GM12878 (cell line): ENCODE results near the gene SLC1A1. TPM values are rescaled to one million over a fixed set of nuclear protein-coding genes. Genes with fewer than 3 reads are reported as not detected.
A peak's percentile ranks its signal among the peaks of the same experiment; 100 is the strongest.

Experiments
- ATAC-seq: fragments of 200-7000 bp; cut with Tn5 transposase; 3 replicates; pipeline ENCODE4 v1.9.1; 2020; ENCODE audit warnings: mild to moderate bottlenecking, moderate library complexity
- BruUV-seq: library from RNA; stranded (reverse); fragments of 400-500 nt; replicated peaks from 2 replicates; lab custom pipeline; 2021; lab: Mats Ljungman, UMichigan
- CTCF ChIA-PET: fragments of 300-600 bp; sonication (Branson Sonifier 250); formaldehyde crosslinking; extraction: SDS; loops from one replicate; lab custom pipeline; 2021; ENCODE audit warnings: inconsistent platforms; lab: Yijun Ruan, JAX
- POLR2A ChIA-PET: fragments of 350-600 bp; formaldehyde crosslinking; extraction: SDS; loops from one replicate; lab custom pipeline; 2021; ENCODE audit warnings: inconsistent platforms; lab: Charles Lee
- RAD21 ChIA-PET: fragments of 300-600 bp; sonication (Branson Sonifier 250); formaldehyde crosslinking; loops from one replicate; lab custom pipeline; 2023; ENCODE audit warnings: antibody characterized with exemption; ENCODE audit not compliant: unreplicated experiment; lab: Charles Lee
- SMC1A ChIA-PET: fragments of 300-600 bp; sonication (Branson Sonifier 250); formaldehyde crosslinking; loops from one replicate; lab custom pipeline; 2023; ENCODE audit not compliant: unreplicated experiment, uncharacterized antibody; lab: Charles Lee
- DNase-seq: peaks from one replicate; pipeline ENCODE4 v3.0.0-alpha.2; 2011; ENCODE audit warnings: low read depth, low spot score
- FAIRE-seq: peaks from 3 replicates; lab custom pipeline; 2011; peaks lifted over from hg19 to GRCh38; lab: Jason Lieb, UNC
- H2AFZ ChIP-seq: 2 replicates; pipeline ENCODE4 v1.6.0; 2011; ENCODE audit warnings: low read depth, low read length, control low read depth; ENCODE audit not compliant: control insufficient read depth
- H3K27ac ChIP-seq: 2 replicates; pipeline ENCODE4 v1.5.1; 2011; ENCODE audit warnings: control low read depth; ENCODE audit not compliant: control insufficient read depth, insufficient read depth
- H3K27me3 ChIP-seq, 2 experiments: replicated peaks in 1 of 2; 2 replicates each; pipeline versions ENCODE4 v1.6.0 to v1.6.1; 2011; ENCODE audit warnings: low read length in 1 of 2; ENCODE audit not compliant: control insufficient read depth in 2 of 2, insufficient read depth in 2 of 2
- H3K36me3 ChIP-seq, 2 experiments: 2 replicates each; pipeline ENCODE4 v1.5.1; 2011; ENCODE audit warnings: low read length in 1 of 2; ENCODE audit not compliant: control insufficient read depth in 2 of 2, insufficient read depth in 2 of 2
- H3K4me1 ChIP-seq: 2 replicates; pipeline ENCODE4 v1.6.1; 2011; ENCODE audit warnings: mild to moderate bottlenecking, low read length, moderate library complexity, mixed read lengths; ENCODE audit not compliant: control insufficient read depth, insufficient read depth
- H3K4me2 ChIP-seq: 2 replicates; pipeline ENCODE4 v1.6.0; 2011; ENCODE audit warnings: control low read depth; ENCODE audit not compliant: control insufficient read depth, insufficient read depth
- H3K4me3 ChIP-seq: fragments of 200-600 bp; sonication (generic); 2 replicates; pipeline ENCODE4 v1.5.1; 2016
- H3K79me2 ChIP-seq: 2 replicates; pipeline ENCODE4 v1.6.0; 2011; ENCODE audit warnings: low read length; ENCODE audit not compliant: control insufficient read depth, insufficient read depth
- H3K9ac ChIP-seq: 2 replicates; pipeline ENCODE4 v1.8.0; 2011; ENCODE audit warnings: low read length, control low read depth, mixed read lengths; ENCODE audit not compliant: control insufficient read depth, insufficient read depth
- H3K9me3 ChIP-seq: replicated peaks from 3 replicates; pipeline ENCODE4 v1.5.1; 2011; ENCODE audit warnings: mild to moderate bottlenecking, low read length; ENCODE audit not compliant: control insufficient read depth, insufficient read depth
- H4K20me1 ChIP-seq: 2 replicates; pipeline ENCODE4 v1.6.0; 2011; ENCODE audit not compliant: control insufficient read depth, insufficient read depth
- BCL11A ChIP-seq: IDR thresholded peaks from 2 replicates; pipeline ENCODE4 v1.6.1; 2011; ENCODE audit warnings: low read depth, low read length
- E2F4 ChIP-seq: IDR thresholded peaks from 2 replicates; pipeline ENCODE4 v1.6.1; 2012; ENCODE audit warnings: low read depth, low read length, improper control_type of control experiment
- MYC ChIP-seq: IDR thresholded peaks from 2 replicates; pipeline ENCODE4 v1.6.1; 2011; ENCODE audit warnings: mild to moderate bottlenecking, low read length, moderate library complexity, inconsistent platforms; ENCODE audit not compliant: insufficient read depth, insufficient replicate concordance, insufficient read length, severe bottlenecking
- NFXL1 ChIP-seq: fragments of 450-650 bp; IDR thresholded peaks from 2 replicates; pipeline ENCODE4 v1.6.1; 2017; ENCODE audit warnings: antibody characterized with exemption, mild to moderate bottlenecking, borderline replicate concordance
- RFX5 ChIP-seq: IDR thresholded peaks from 2 replicates; pipeline ENCODE4 v1.6.1; 2011; ENCODE audit warnings: low read depth, low read length, improper control_type of control experiment
- SRF ChIP-seq, 2 experiments: IDR thresholded peaks; 2 replicates each; pipeline ENCODE4 v1.6.1; 2011; ENCODE audit warnings: low read depth in 2 of 2, low read length in 2 of 2, mild to moderate bottlenecking in 1 of 2, moderate library complexity in 1 of 2
- YBX1 ChIP-seq: fragments of 450-650 bp; IDR thresholded peaks from 2 replicates; pipeline ENCODE4 v1.6.1; 2016; ENCODE audit warnings: antibody characterized with exemption
- WGBS: methylation state at CpG from one replicate; pipeline ENCODE4 v1.1.6; 2016; ENCODE audit warnings: low lambda C conversion rate; ENCODE audit not compliant: insufficient replicate concordance, insufficient coverage; ENCODE audit errors: missing lambda C conversion rate; 5-methylcytosine and 5-hydroxymethylcytosine counted together
- in situ Hi-C: fragments of 300-500 bp; cut with MboI; formaldehyde crosslinking; loops from 9 replicates; pipeline ENCODE4 v1.14.3; 2018; ENCODE audit warnings: mixed read lengths
- intact Hi-C: fragments of 100-400 bp; cut with micrococcal nuclease; formaldehyde crosslinking; loops from one replicate; pipeline ENCODE4 v1.14.2; 2022; ENCODE audit not compliant: unreplicated experiment
- polyA plus RNA-seq, 11 experiments: library from polyadenylated mRNA; depleted of rRNA in 4 of 11; unstranded in 6 of 11; stranded (reverse) in 5 of 11; fragments of >200 nt; fragmentation: Nextera tagmentation in 4 of 11; fragmentation: Illumina TruSeq in 1 of 11; extraction: Ambion mirVana in 4 of 11; extraction: Trizol in 1 of 11; gene quantifications; 1 replicate in 1 of 11; 2 replicates in 10 of 11; pipeline versions ENCODE4 v1.2.1 to v1.2.3, GENCODE V29; 2011 to 2016; ENCODE audit warnings: inconsistent platforms in 2 of 11, missing spikeins in 2 of 11, low read depth in 1 of 11
- total RNA-seq, 4 experiments: library from RNA; depleted of rRNA in 3 of 4; stranded (reverse); fragments of >200 nt in 3 of 4; fragmentation: Illumina TruSeq in 1 of 4; extraction: Trizol in 1 of 4; gene quantifications; 2 replicates each; pipeline versions ENCODE4 v1.2.1 to v1.2.3, GENCODE V29; 2013 to 2021

The SLC1A1 gene
- total and polyA plus RNA-seq, 10 of the 15 experiments (the other 5 are each of a cell fraction or from before 2014, with no cell fraction given): 4.2 to 24.9 (median 18.3) TPM

- Histone ChIP-seq H2AFZ (no peak overlapping the region), H3K9me3 (no peaks in the 10 kb centered on the region; the same call in 2 of the 3 replicates), H3K36me3 (no peaks in the 10 kb centered on the region), H3K9ac (no peak overlapping the region), H3K27ac (no peak overlapping the region), H4K20me1 (no peaks in the 10 kb centered on the region), H3K79me2 (no peaks in the 10 kb centered on the region), H3K4me1 (peaks cover 5% of the 10 kb centered on the region; the same call in 1 of the 2 replicates), H3K4me2 (no peak overlapping the region), H3K4me3 (no peak overlapping the region), H3K27me3 (no peaks in the 10 kb centered on the region)
- ChIA-PET RAD21 (no interaction called here), SMC1A (no interaction called here), CTCF (no interaction called here), POLR2A (no interaction called here)
- no peak for ATAC-seq
- TF ChIP-seq SRF (IDR thresholded peaks at IDR 0.05; ENCODE audit: low read depth in 2 of 2, low read length in 2 of 2) (0 out of 4 replicates have a peak, but pooled peaks of 1 of the 2 experiments have one; percentile 7), BCL11A (no peak), RFX5 (no peak), NFXL1 (no peak), YBX1 (no peak), MYC (no peak), E2F4 (no peak)
- intact Hi-C loops: no loop called here
- DNase-seq: no peak
- no peak for FAIRE-seq
- BruUV-seq: no TSS peak
- WGBS: 29% methylated on average over 2 of the region's 2 CpGs
- in situ Hi-C loops: no loop called here
Measured at GRCh38 chr9:4594994-4595393, 104.7 kb downstream of the SLC1A1 start.
